ENCODE results near the gene TRMT44.
A peak's percentile ranks its signal among the peaks of the same experiment; 100 is the strongest.

TRMT44 gene

GRCh38 chr4:8437281-8437680 is 3.3 kb upstream of the TRMT44 start:
- DNase-seq, result no peak

- DNase-seq, result no peak
Observed at GRCh38 chr4:8438743-8439142, 1.8 kb upstream of the TRMT44 start.

- no peak for DNase-seq
Observed at GRCh38 chr4:8439168-8439567, 1.4 kb upstream of the TRMT44 start.

- no peak for DNase-seq
Observed at GRCh38 chr4:8439914-8440491, 574 bp upstream of the TRMT44 start.

GRCh38 chr4:8441499-8442091 is 1.0 kb downstream of the TRMT44 start:
- no peak for DNase-seq

GRCh38 chr4:8442596-8443358 is 2.2 kb downstream of the TRMT44 start:
- DNase-seq, result no peak

GRCh38 chr4:8443801-8444200 is 3.2 kb downstream of the TRMT44 start:
- DNase-seq, result no peak

- DNase-seq, result no peak
Observed at GRCh38 chr4:8446122-8446521, 5.5 kb downstream of the TRMT44 start.

GRCh38 chr4:8451440-8452182 is 11.0 kb downstream of the TRMT44 start:
- no peak for DNase-seq

- DNase-seq, result no peak
Observed at GRCh38 chr4:8453957-8454356, 13.4 kb downstream of the TRMT44 start.

GRCh38 chr4:8457646-8458252 is 17.2 kb downstream of the TRMT44 start:
- no peak for DNase-seq

- DNase-seq, result no peak
Observed at GRCh38 chr4:8459867-8460445, 19.4 kb downstream of the TRMT44 start.

GRCh38 chr4:8461086-8461485 is 20.5 kb downstream of the TRMT44 start:
- no peak for DNase-seq

- no peak for DNase-seq
Observed at GRCh38 chr4:8461616-8462015, 21.0 kb downstream of the TRMT44 start.

GRCh38 chr4:8463811-8464210 is 23.2 kb downstream of the TRMT44 start:
- DNase-seq, result no peak

GRCh38 chr4:8464381-8464780 is 23.8 kb downstream of the TRMT44 start:
- DNase-seq, result no peak

- no peak for DNase-seq
Observed at GRCh38 chr4:8465615-8466611, 25.3 kb downstream of the TRMT44 start.

GRCh38 chr4:8467016-8467415 is 26.4 kb downstream of the TRMT44 start:
- DNase-seq, result no peak

- DNase-seq, result peak; percentile 12
Observed at GRCh38 chr4:8468746-8469535, 28.4 kb downstream of the TRMT44 start.

GRCh38 chr4:8469550-8469949 is 29.0 kb downstream of the TRMT44 start:
- DNase-seq, result no peak
